Peyer's patch (tissue), 4 donors: ENCODE results near the gene AZGP1.
"Not testable (repeated sequence)": the region's sequence is repeated elsewhere in the genome, so short reads cannot be mapped to it uniquely, and the experiment has no call there.

ENCODE experiments used
- CTCF ChIP-seq, 6 experiments: fragments of 450-650 bp in 4 of 6; fragments of 200-600 bp in 2 of 6; sonication (generic) in 1 of 6; IDR thresholded peaks; one replicate each; pipeline ENCODE4 v1.5.1; 2017 to 2019; ENCODE audit warnings: antibody characterized with exemption in 6 of 6, mild to moderate bottlenecking in 3 of 6, moderate library complexity in 1 of 6
- POLR2A ChIP-seq, 2 donors: fragments of 450-650 bp; IDR thresholded peaks; one replicate each; pipeline ENCODE4 v1.5.1; 2017; ENCODE audit warnings: antibody characterized with exemption in 2 of 2, mild to moderate bottlenecking in 2 of 2, moderate library complexity in 2 of 2

GRCh38 chr7:100009952-100010351 is 34.1 kb upstream of the AZGP1 start:
- TF ChIP-seq POLR2A, CTCF (IDR thresholded peaks at IDR 0.05): not testable (repeated sequence)
